HCT116 (cell line): ENCODE data around the gene RFPL1.

Source experiments
- ATF3 ChIP-seq: IDR thresholded peaks from 2 replicates; pipeline ENCODE4 v1.6.1; 2012
- CEBPB ChIP-seq: IDR thresholded peaks from 2 replicates; pipeline ENCODE4 v1.6.1; 2012; ENCODE audit warnings: low read depth
- CTCF ChIP-seq, 3 experiments: fragments of 200-600 bp in 1 of 3; sonication (generic) in 1 of 3; IDR thresholded peaks in 2 of 3; conservative IDR thresholded peaks in 1 of 3; 2 replicates each; pipeline ENCODE4 v1.5.1; 2012 to 2017; ENCODE audit warnings: low read depth in 2 of 3, low read length in 2 of 3, antibody characterized with exemption in 1 of 3, borderline replicate concordance in 1 of 3, control low read depth in 1 of 3, mild to moderate bottlenecking in 1 of 3, mixed read lengths in 1 of 3, mixed run types in 1 of 3, moderate library complexity in 1 of 3; ENCODE audit not compliant: insufficient read depth in 1 of 3
- ELF1 ChIP-seq: IDR thresholded peaks from 2 replicates; pipeline ENCODE4 v1.6.1; 2012; ENCODE audit warnings: low read depth, borderline replicate concordance
- EZH2 ChIP-seq: fragments of 200-600 bp; sonication (generic); IDR thresholded peaks from 2 replicates; pipeline ENCODE4 v1.6.1; 2017; ENCODE audit warnings: antibody characterized with exemption, mixed run types
- EZH2phosphoT487 ChIP-seq: fragments of 200-600 bp; IDR thresholded peaks from 2 replicates; pipeline ENCODE4 v1.6.1; 2018; ENCODE audit warnings: antibody characterized with exemption, borderline replicate concordance
- JUND ChIP-seq: IDR thresholded peaks from 2 replicates; pipeline ENCODE4 v1.6.1; 2012
- MAX ChIP-seq: IDR thresholded peaks from 2 replicates; pipeline ENCODE4 v1.6.1; 2012
- POLR2A ChIP-seq: IDR thresholded peaks from 2 replicates; pipeline ENCODE4 v1.7.0; 2011; ENCODE audit warnings: borderline replicate concordance; ENCODE audit not compliant: insufficient read depth, insufficient read length; ENCODE audit errors: extremely low read depth
- POLR2AphosphoS5 ChIP-seq: IDR thresholded peaks from 2 replicates; pipeline ENCODE4 v1.6.1; 2011; ENCODE audit warnings: mild to moderate bottlenecking, low read depth, low read length, moderate library complexity
- SIN3A ChIP-seq: IDR thresholded peaks from 2 replicates; pipeline ENCODE4 v1.6.1; 2012; ENCODE audit warnings: low read depth
- ZNF274 ChIP-seq: fragments of 200-500 bp; sonication (Bioruptor generic); IDR thresholded peaks from 2 replicates; pipeline ENCODE4 v1.6.1; 2014; ENCODE audit warnings: mild to moderate bottlenecking, low read depth, low read length, inconsistent platforms
- TF ChIP-seq, protein P1 (sequence below): IDR thresholded peaks from 2 replicates; pipeline ENCODE4 v1.6.1; 2012; ENCODE audit warnings: low read depth

GRCh38 chr22:29445508-29445907, 7.1 kb downstream of the RFPL1 start:
- no peak for TF ChIP-seq CTCF (IDR thresholded peaks at IDR 0.05 in 2 of 3, conservative IDR thresholded peaks at IDR 0.05 in 1 of 3; ENCODE audit: borderline replicate concordance in 1 of 3, insufficient read depth in 1 of 3, low read depth in 2 of 3, low read length in 2 of 3)
- no peak for TF ChIP-seq POLR2AphosphoS5
- no peak for TF ChIP-seq ATF3
- no peak for TF ChIP-seq EZH2phosphoT487
- no peak for TF ChIP-seq POLR2A
- no peak for TF ChIP-seq MAX
- TF ChIP-seq, protein P1, sequence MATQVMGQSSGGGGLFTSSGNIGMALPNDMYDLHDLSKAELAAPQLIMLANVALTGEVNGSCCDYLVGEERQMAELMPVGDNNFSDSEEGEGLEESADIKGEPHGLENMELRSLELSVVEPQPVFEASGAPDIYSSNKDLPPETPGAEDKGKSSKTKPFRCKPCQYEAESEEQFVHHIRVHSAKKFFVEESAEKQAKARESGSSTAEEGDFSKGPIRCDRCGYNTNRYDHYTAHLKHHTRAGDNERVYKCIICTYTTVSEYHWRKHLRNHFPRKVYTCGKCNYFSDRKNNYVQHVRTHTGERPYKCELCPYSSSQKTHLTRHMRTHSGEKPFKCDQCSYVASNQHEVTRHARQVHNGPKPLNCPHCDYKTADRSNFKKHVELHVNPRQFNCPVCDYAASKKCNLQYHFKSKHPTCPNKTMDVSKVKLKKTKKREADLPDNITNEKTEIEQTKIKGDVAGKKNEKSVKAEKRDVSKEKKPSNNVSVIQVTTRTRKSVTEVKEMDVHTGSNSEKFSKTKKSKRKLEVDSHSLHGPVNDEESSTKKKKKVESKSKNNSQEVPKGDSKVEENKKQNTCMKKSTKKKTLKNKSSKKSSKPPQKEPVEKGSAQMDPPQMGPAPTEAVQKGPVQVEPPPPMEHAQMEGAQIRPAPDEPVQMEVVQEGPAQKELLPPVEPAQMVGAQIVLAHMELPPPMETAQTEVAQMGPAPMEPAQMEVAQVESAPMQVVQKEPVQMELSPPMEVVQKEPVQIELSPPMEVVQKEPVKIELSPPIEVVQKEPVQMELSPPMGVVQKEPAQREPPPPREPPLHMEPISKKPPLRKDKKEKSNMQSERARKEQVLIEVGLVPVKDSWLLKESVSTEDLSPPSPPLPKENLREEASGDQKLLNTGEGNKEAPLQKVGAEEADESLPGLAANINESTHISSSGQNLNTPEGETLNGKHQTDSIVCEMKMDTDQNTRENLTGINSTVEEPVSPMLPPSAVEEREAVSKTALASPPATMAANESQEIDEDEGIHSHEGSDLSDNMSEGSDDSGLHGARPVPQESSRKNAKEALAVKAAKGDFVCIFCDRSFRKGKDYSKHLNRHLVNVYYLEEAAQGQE = no peak
- no peak for TF ChIP-seq SIN3A
- no peak for TF ChIP-seq JUND
- TF ChIP-seq EZH2 = no peak
- no peak for TF ChIP-seq CEBPB
- no peak for TF ChIP-seq ELF1
- TF ChIP-seq ZNF274 = no peak
